8988T (cell line): ENCODE data around the gene HCLS1.
"Not testable (repeated sequence)": the region's sequence is repeated elsewhere in the genome, so short reads cannot be mapped to it uniquely, and the experiment has no call there.

ENCODE experiments used
- DNase-seq: peaks from one replicate; pipeline ENCODE4 v3.0.0; 2011

The HCLS1 gene

GRCh38 chr3:121654493-121655385 lies 6.0 kb downstream of the HCLS1 start:
- no peak for DNase-seq

- DNase-seq, result no peak
These were observed 9.0 kb downstream of the HCLS1 start for GRCh38 chr3:121651684-121652083.

- DNase-seq, result no peak
These were observed 11.1 kb downstream of the HCLS1 start for GRCh38 chr3:121649645-121650044.

- no peak for DNase-seq
These were observed 12.3 kb downstream of the HCLS1 start for GRCh38 chr3:121648219-121648958.

GRCh38 chr3:121645054-121645453 lies 15.6 kb downstream of the HCLS1 start:
- no peak for DNase-seq

DNA sequence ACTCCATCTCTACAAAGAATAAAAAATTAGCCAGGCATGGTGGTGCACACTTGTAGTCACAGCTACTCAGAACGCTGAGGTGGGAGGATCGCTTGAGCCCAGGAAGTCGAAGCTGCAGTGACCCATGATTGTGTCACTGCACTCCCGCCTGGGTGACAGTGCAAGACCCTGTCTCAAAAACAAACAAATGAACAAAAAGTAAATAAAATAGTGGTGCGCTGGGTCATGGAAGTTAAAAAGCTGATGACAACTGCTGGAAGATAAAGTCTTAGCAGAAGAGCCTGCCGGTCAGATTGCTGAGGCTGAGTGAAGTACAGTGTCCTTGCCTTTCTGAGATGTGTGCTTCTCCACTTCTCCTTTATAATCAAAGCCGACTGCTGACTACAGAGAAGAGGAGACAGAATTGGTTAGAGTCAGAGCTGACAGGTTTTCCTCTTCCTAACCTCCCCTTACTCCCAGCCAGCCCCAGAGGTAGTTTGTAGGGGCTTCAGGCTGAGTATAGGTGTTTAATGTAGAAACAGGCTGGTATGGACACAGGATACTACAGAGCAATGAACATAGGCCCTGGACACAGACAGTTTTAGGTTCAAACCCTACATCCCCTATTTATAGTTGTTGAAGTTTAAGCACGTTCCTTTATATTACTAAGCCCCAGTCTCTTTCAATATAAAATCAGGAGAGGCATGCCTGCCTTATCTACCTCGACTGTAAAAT lies 17.9 kb downstream of the HCLS1 start:
- DNase-seq, result no peak

- DNase-seq, result no peak
These were observed 19.6 kb downstream of the HCLS1 start for GRCh38 chr3:121641127-121641526.

- DNase-seq, result no peak
These were observed 22.8 kb downstream of the HCLS1 start for GRCh38 chr3:121637922-121638321.

DNA sequence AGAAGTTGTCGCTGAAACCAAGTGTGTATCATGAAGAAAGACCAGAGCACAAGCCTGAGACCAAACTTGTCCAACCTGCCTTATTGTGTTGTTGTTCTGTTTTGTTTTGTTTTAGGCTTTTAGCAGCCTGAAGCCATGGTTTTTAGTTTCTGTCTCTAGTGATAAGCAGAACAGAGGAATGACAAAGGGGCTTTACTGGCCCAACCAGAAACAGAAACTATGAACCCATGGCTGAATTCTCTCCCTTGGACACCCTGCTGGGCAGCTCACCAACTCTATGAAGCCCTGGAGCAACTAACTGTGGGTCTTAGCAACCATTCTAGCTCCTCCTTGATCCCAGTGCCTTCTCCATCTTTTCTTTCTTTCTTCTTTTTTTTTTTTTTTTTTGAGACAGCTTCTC lies 30.3 kb downstream of the HCLS1 start:
- DNase-seq, result no peak

DNA sequence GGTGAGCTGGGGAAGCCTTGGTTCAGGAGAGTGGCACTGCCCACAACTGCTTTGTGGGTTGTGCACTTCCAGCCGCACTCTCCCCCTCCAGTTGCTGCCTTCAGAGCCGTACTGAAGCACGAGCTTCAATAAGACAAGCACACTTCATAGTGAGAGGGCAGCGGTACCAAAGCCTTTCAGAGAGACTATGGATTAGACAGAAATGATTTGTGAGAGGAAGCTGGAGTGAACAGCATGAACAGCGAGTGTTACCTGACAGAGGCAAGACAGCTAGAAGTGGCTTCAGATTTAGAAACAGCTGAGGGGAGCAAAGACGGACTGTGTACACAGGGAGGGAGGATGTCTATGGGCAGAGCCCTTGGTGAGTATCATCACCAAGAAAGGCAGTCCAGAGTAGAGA lies 31.1 kb downstream of the HCLS1 start:
- no peak for DNase-seq

DNA sequence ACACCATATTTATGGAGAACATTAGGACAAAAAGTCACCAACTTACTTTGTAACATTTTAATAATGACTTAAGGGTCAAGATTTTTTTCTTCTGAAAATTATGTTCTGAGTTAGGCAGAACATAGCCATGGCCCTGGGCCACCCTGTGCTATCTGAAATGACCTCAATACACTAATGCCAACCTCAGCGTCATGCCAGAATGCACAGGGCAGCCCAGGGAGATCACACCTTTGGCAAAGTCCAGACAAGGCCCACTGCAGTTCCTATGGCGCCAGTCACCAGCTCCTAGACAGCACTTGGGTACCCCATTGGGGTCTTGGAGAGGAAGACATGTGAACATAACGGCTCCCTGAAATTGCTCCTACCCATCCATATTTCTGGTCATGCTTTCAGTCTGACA lies 33.1 kb downstream of the HCLS1 start:
- no peak for DNase-seq

DNA sequence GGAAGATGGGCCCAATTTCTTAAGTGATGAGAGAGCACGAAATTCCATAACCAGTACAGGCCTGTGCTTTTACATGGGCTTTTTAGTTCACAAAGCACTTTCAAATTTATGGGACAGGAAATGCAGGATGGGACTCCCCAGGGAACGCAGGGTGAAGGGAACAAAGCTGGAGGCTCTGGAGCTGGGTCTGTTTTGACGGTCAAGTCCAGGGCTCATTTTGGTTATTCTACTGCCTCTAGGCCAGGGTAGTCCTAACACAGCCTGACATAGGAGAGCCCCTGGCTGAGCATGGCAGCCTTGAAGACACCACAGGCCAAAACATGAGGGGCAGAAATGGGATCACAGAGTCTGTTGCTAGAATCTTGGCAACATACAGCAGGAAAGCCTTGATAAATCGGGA lies 33.5 kb downstream of the HCLS1 start:
- no peak for DNase-seq

DNA sequence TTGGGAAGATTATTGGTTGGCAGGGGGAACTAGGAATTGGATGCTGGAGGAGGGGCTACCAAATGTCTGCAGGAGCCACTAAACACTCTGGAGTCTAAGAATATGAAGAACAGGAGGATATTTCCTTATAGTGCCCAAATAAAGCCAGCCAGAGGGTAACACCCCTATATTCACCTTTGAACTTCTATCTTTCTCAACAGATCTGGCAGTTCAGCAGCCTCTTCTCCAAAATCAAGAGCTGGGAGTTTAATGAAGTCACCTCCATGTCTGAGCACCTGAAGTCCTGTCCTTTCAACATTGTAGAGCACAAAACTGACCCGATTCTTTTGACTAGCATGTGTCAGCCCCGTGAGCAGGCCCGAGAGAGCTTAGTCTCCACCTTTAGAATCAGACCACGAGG lies 34.2 kb downstream of the HCLS1 start:
- DNase-seq, result no peak

- DNase-seq, result no peak
These were observed 36.4 kb downstream of the HCLS1 start for GRCh38 chr3:121624147-121624899.

DNA sequence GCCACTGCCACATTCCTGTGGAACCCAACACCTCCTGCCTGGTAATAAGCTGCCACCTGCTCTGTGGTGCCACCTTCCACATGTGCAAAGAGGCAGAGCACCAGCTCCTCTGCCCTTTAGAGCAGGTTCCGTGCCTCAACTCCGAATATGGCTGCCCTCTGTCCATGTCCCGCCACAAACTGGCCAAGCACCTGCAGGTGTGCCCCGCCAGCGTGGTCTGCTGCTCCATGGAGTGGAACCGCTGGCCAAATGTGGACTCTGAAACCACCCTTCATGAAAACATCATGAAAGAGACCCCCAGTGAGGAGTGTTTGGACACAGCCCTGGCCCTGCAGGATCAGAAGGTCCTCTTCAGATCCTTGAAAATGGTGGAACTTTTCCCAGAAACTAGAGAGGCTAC lies 39.2 kb downstream of the HCLS1 start:
- no peak for DNase-seq

DNA sequence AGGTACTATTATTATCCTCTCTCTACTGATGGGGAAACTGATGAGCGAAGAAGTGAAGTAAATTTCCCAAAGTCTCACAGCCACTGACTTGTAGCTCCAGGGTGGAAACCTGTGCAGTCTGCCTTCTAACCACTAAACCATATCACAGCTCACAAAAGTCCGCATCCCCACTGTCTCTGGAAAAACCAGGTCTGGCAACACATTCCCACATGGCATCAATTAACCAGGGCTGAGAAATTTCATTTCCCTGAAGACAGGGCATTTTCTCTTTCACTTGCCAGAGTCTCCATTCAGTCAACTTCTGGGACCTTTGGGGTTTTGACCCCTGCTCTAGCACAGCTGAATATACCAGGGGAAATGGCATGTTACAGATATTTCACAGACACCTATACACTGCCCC lies 41.0 kb downstream of the HCLS1 start:
- no peak for DNase-seq

DNA sequence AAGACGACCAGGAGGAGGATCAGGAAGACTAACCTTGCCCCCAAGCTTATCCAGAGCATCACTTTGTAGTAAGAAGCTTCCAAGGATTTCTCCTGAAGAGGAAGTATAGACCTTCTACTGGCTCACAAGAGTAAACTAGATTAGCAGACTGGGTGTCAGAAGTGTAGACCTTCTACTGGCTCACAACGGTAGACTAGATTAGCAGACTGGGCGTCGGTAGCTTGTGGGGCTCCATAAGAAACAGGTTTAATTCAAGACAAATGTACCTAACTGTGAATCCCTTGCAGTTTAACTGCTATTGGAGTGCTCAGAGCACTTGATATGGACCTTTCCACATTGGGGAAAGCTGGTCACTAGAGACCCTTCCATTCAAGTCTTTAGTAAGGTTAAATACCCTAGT lies 54.6 kb downstream of the HCLS1 start:
- DNase-seq, result no peak

DNA sequence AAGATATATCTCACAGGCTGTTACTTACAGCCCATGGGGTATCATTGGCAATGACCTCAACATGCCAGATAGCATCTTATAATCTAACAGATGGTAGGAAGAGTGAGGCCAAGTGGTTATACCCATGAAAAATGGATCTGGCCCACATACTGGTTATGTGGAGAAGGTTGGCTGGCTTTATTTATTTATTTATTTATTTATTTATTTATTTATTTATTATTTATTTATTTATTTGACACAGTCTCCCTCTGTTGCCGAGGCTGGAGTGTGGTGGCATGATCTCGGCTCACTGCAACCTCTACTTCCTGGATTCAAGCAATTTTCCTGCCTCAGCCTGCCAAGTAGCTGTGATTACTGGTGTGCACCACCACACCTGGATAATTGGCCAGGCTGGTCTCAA lies 55.9 kb downstream of the HCLS1 start:
- DNase-seq, result no peak

DNA sequence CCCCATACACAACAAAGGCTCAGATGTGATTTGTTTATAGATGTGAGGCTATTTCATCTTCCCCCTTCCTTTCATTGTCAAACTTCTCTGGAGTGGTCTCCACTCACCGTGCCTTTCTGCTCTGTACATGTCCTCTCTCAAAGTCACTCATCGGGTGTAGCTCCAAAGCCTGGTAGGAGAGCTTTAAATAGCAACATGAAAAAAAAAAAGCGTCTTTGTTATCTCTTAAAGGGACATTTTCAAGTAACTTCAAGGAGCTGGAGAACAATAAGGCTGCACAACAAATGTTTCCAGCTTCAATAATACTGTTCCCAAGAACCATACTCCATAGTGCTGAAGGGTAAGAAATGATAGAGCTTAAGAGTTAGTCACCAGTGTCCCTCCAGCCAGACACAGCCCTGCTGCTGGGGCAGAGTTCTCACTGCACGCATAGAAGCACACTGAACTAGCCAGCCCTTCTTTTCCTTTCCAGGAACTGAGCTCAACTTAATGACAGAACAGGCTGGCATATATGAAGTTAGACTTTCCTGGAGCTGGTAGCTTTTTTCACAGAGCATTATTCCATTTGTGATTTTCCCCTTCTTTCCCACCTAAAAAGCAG lies 59.4 kb downstream of the HCLS1 start:
- DNase-seq, result no peak

DNA sequence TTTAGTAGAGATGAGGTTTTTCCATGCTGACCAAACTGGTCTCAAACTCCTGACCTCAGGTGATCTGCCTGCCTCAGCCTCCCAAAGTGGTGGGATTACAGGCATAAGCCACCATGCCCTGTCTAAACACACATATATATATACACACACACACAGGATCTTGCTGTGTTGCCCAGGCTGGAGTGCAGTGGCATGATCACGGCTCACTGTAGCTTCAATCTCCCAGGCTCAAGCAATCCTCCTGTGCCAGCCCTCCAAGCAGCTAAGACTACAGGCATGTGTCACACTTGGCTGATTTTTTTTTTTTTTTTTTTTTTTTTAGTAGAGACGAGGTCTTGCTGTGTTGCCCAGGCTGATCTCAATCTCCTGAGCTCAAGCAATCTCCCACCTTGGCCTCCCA lies 60.8 kb downstream of the HCLS1 start:
- DNase-seq, result not testable (repeated sequence)

DNA sequence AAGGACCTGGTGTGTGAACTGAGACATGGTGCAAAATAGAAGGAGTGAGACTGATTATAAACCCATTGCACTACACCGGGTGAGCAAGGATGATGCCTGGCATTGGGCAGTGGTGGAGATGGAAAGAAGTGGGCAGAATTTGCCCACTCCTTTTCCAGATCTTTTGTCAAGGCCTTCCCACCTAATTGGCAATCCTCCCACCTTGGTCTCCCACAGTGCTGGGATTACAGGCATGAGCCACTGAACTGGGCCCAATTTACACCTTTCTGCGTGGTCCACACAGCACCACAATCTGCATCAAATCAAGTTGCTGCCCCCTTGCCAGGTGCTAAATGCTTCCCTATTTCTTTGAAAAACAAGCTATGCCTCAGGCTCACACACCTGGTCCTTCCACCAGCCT lies 62.1 kb downstream of the HCLS1 start:
- DNase-seq, result no peak

- no peak for DNase-seq
These were observed 64.8 kb downstream of the HCLS1 start for GRCh38 chr3:121595765-121596406.
